Neural progenitor cell (in vitro differentiated cells): Measurements from ENCODE around the gene DSCAML1. TPM values are rescaled to one million over a fixed set of nuclear protein-coding genes. Genes with fewer than 3 reads are reported as not detected.
A peak's percentile ranks its signal among the peaks of the same experiment; 100 is the strongest.

ENCODE experiments used
- DNase-seq: peaks from one replicate; pipeline ENCODE4 v3.0.0-alpha.2; 2016; ENCODE audit warnings: low spot score
- H2AFZ ChIP-seq: fragments of 200-600 bp; sonication (generic); replicated peaks from 2 replicates; pipeline ENCODE4 v1.6.1; 2016; ENCODE audit warnings: antibody characterized with exemption
- H3F3A ChIP-seq: fragments of 200-600 bp; sonication (generic); 2 replicates; pipeline ENCODE4 v1.6.1; 2016; ENCODE audit warnings: antibody characterized with exemption, low read depth
- H3K27ac ChIP-seq: fragments of 200-600 bp; sonication (generic); 2 replicates; pipeline ENCODE4 v1.5.1; 2016; ENCODE audit warnings: mild to moderate bottlenecking
- H3K27me3 ChIP-seq: fragments of 200-600 bp; sonication (generic); 2 replicates; pipeline ENCODE4 v1.6.1; 2016; ENCODE audit warnings: mild to moderate bottlenecking, moderate library complexity
- H3K36me3 ChIP-seq: fragments of 200-600 bp; sonication (generic); 2 replicates; pipeline ENCODE4 v1.5.1; 2016
- H3K4me1 ChIP-seq: fragments of 200-600 bp; sonication (generic); 2 replicates; pipeline ENCODE4 v1.6.1; 2016; ENCODE audit warnings: mixed run types
- H3K4me2 ChIP-seq: fragments of 200-600 bp; sonication (generic); 2 replicates; pipeline ENCODE4 v1.6.1; 2016
- H3K4me3 ChIP-seq: fragments of 200-600 bp; sonication (generic); 2 replicates; pipeline ENCODE4 v1.5.1; 2016
- H3K79me2 ChIP-seq: fragments of 200-600 bp; sonication (generic); 2 replicates; pipeline ENCODE4 v1.6.1; 2016; ENCODE audit warnings: low read depth
- H3K9ac ChIP-seq: fragments of 200-600 bp; sonication (generic); 2 replicates; pipeline ENCODE4 v1.6.1; 2016
- H3K9me3 ChIP-seq: fragments of 200-600 bp; sonication (generic); 2 replicates; pipeline ENCODE4 v1.5.1; 2016; ENCODE audit warnings: low read depth
- H4K20me1 ChIP-seq: fragments of 200-600 bp; sonication (generic); 2 replicates; pipeline ENCODE4 v1.6.1; 2016; ENCODE audit warnings: low read depth
- H3K27ac Mint-ChIP-seq: 3 replicates; pipeline ENCODE4 v1.8.0; 2021; ENCODE audit warnings: mixed read lengths
- H3K27me3 Mint-ChIP-seq: 2 replicates; pipeline ENCODE4 v1.8.0; 2022; ENCODE audit warnings: low read depth, mild to moderate bottlenecking, inconsistent platforms, moderate library complexity, mixed read lengths; ENCODE audit not compliant: insufficient read depth
- H3K36me3 Mint-ChIP-seq: 3 replicates; pipeline ENCODE4 v1.8.0; 2021; ENCODE audit warnings: mixed read lengths
- H3K4me1 Mint-ChIP-seq: 3 replicates; pipeline ENCODE4 v1.8.0; 2021; ENCODE audit warnings: mixed read lengths
- H3K4me3 Mint-ChIP-seq: 3 replicates; pipeline ENCODE4 v1.8.0; 2021; ENCODE audit warnings: mild to moderate bottlenecking, moderate library complexity, mixed read lengths
- H3K9me3 Mint-ChIP-seq: 3 replicates; pipeline ENCODE4 v1.8.0; 2020; ENCODE audit warnings: mixed read lengths
- EZH2 ChIP-seq: fragments of 200-600 bp; sonication (generic); IDR thresholded peaks from 2 replicates; pipeline ENCODE4 v1.6.1; 2017; ENCODE audit warnings: antibody characterized with exemption, mild to moderate bottlenecking, moderate library complexity
- EZH2phosphoT487 ChIP-seq: fragments of 200-600 bp; sonication (generic); IDR thresholded peaks from 2 replicates; pipeline ENCODE4 v1.6.1; 2017; ENCODE audit warnings: antibody characterized with exemption
- total RNA-seq: library from RNA; depleted of rRNA; stranded (reverse); fragments of >200 nt; gene quantifications from 2 replicates; pipeline ENCODE4 v1.2.3, GENCODE V29; 2015; ENCODE audit warnings: low replicate concordance
- TF ChIP-seq, protein P1 (sequence below): fragments of 200-600 bp; sonication (generic); IDR thresholded peaks from 2 replicates; pipeline ENCODE4 v1.5.1; 2017; ENCODE audit warnings: antibody characterized with exemption, mild to moderate bottlenecking

Gene DSCAML1
- total RNA-seq, 1 donor from 2014 or later: 0.06 TPM

DNA sequence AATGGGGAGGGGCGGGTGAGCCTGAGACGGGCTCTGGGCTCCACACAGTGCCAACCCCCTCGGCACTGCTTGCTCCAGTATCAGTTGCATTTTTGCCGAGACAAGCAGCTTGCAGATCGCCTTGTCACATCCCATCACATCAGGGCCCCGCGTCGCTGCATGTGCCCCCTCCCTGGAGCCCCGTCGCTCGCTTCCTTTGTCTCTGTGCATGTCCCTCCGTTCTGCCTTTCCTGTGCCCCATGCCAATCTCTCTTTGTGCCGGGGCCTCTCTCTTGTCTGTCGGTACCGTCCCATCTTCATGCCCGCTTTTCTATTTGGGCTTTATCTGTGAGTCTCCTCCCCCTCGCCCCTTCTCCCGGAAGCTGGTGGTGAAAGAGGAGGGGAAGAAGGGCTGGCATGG is 267.2 kb downstream of the DSCAML1 start:
- H2AFZ ChIP-seq: no peak overlapping the region

DNA sequence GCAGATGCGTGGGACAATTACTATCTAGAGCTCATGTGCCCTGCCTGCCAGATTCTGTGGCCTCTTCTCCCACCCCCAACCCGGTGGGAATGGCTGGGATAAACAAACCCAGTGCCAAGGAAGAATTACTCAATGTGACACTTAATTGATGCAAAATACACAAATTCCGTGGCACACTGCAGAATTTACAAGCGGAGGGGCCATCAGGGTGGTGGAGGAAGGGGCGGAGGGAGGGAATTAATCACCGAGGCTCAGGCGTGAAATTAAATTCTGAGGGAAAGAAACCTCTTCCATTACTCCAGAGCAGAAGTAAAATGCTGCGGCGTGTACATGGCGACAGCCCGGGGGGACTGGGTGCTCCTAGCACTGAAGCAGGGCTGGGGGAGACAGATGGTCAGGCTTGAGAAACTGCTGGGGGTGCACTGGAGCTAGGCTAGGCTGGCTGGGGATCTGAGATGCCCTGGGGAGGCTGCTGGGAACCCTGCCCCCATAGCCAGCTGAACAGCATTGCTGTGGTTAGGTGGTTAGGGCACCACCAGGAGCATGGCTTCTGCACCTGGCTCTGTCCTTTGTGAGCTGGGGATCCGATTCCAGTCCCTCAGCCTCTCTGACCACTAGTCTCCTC is 268.8 kb downstream of the DSCAML1 start:
- H2AFZ ChIP-seq: no peak overlapping the region
- Mint-ChIP-seq H3K36me3 (peaks cover 1% of the 10 kb centered on the region), H3K4me3 (no peak overlapping the region), H3K4me1 (peaks cover 45% of the 10 kb centered on the region), H3K9me3 (no peaks in the 10 kb centered on the region), H3K27me3 (peaks cover 23% of the 10 kb centered on the region), H3K27ac (no peak overlapping the region)
- H3K36me3 ChIP-seq: no peaks in the 10 kb centered on the region
- DNase-seq: no peak
- H3K4me3 ChIP-seq: no peak overlapping the region
- H4K20me1 ChIP-seq: no peaks in the 10 kb centered on the region
- H3K79me2 ChIP-seq: no peaks in the 10 kb centered on the region
- no peaks in the 10 kb centered on the region for H3F3A ChIP-seq
- H3K9ac ChIP-seq: no peak overlapping the region
- H3K4me1 ChIP-seq: peaks cover 5% of the 10 kb centered on the region
- no peaks in the 10 kb centered on the region for H3K9me3 ChIP-seq
- H3K27me3 ChIP-seq: no peaks in the 10 kb centered on the region
- TF ChIP-seq EZH2phosphoT487 (no peak), EZH2 (no peak)
- TF ChIP-seq, protein P1, sequence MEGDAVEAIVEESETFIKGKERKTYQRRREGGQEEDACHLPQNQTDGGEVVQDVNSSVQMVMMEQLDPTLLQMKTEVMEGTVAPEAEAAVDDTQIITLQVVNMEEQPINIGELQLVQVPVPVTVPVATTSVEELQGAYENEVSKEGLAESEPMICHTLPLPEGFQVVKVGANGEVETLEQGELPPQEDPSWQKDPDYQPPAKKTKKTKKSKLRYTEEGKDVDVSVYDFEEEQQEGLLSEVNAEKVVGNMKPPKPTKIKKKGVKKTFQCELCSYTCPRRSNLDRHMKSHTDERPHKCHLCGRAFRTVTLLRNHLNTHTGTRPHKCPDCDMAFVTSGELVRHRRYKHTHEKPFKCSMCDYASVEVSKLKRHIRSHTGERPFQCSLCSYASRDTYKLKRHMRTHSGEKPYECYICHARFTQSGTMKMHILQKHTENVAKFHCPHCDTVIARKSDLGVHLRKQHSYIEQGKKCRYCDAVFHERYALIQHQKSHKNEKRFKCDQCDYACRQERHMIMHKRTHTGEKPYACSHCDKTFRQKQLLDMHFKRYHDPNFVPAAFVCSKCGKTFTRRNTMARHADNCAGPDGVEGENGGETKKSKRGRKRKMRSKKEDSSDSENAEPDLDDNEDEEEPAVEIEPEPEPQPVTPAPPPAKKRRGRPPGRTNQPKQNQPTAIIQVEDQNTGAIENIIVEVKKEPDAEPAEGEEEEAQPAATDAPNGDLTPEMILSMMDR: no peak
- no peak overlapping the region for H3K27ac ChIP-seq
- H3K4me2 ChIP-seq: peak overlapping the region; percentile 11

More for the DNA sequence above, 267.2 kb downstream of the DSCAML1 start:
- H3K4me2 ChIP-seq: no peak overlapping the region
- Mint-ChIP-seq H3K4me1 (peaks cover 45% of the 10 kb centered on the region), H3K27ac (peak overlapping the region; percentile 9), H3K36me3 (peaks cover 1% of the 10 kb centered on the region), H3K4me3 (no peak overlapping the region), H3K9me3 (no peaks in the 10 kb centered on the region), H3K27me3 (peaks cover 23% of the 10 kb centered on the region)
- no peak overlapping the region for H3K27ac ChIP-seq
- TF ChIP-seq, protein P1: no peak
- TF ChIP-seq EZH2: no peak
- TF ChIP-seq EZH2phosphoT487: no peak
- H3K4me1 ChIP-seq: peaks cover 5% of the 10 kb centered on the region
- H3K36me3 ChIP-seq: no peaks in the 10 kb centered on the region
- no peak for DNase-seq
- no peaks in the 10 kb centered on the region for H3K27me3 ChIP-seq
- no peak overlapping the region for H3K9ac ChIP-seq
- no peaks in the 10 kb centered on the region for H3F3A ChIP-seq
- H4K20me1 ChIP-seq: no peaks in the 10 kb centered on the region
- H3K4me3 ChIP-seq: no peak overlapping the region
- H3K79me2 ChIP-seq: no peaks in the 10 kb centered on the region
- no peaks in the 10 kb centered on the region for H3K9me3 ChIP-seq

DNA sequence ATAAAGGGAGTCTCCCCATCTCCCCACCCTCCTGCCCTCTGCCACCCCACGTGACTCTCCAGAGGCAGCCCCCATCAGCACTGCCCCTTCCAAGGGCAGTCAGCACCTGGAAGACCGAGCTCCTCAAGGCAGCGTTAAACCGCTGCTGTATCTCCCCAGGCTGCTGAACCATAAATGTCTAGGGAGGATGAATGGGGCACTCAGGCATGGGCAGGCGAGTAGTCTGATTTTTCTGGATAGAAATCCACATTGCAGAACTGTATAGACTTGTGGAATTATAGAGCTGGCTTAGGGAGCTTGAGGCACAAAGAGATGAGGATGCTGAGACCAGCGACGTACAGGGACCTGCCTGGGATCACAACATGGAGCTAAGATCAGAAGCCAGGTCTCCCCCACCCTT is 269.7 kb downstream of the DSCAML1 start:
- no peaks in the 10 kb centered on the region for H3K9me3 ChIP-seq
- peaks cover 1% of the 10 kb centered on the region for H3K36me3 Mint-ChIP-seq
- H3K27ac Mint-ChIP-seq: no peak overlapping the region
- no peaks in the 10 kb centered on the region for H3K27me3 ChIP-seq
- H3F3A ChIP-seq: no peaks in the 10 kb centered on the region
- no peak overlapping the region for H3K4me3 ChIP-seq
- DNase-seq: no peak
- H3K27me3 Mint-ChIP-seq: peaks cover 18% of the 10 kb centered on the region
- no peaks in the 10 kb centered on the region for H3K79me2 ChIP-seq
- no peaks in the 10 kb centered on the region for H3K36me3 ChIP-seq
- no peak overlapping the region for H2AFZ ChIP-seq
- no peaks in the 10 kb centered on the region for H4K20me1 ChIP-seq
- peak overlapping the region; percentile 27 for H3K4me3 Mint-ChIP-seq
- H3K27ac ChIP-seq: no peak overlapping the region
- H3K4me1 Mint-ChIP-seq: peaks cover 48% of the 10 kb centered on the region
- TF ChIP-seq, protein P1: no peak
- TF ChIP-seq EZH2phosphoT487: no peak
- no peak for TF ChIP-seq EZH2
- H3K4me1 ChIP-seq: peaks cover 5% of the 10 kb centered on the region
- H3K4me2 ChIP-seq: no peak overlapping the region
- no peak overlapping the region for H3K9ac ChIP-seq
- no peaks in the 10 kb centered on the region for H3K9me3 Mint-ChIP-seq
